Right lobe of liver (tissue), 6 donors: Measurements from ENCODE around the gene TSNAX. TPM values are rescaled to one million over a fixed set of nuclear protein-coding genes. Genes with fewer than 3 reads are reported as not detected.

ENCODE experiments used
- ATAC-seq, 4 donors: fragments of 200-7000 bp; cut with Tn5 transposase; one replicate each; pipeline ENCODE4 v1.9.1; 2020; ENCODE audit warnings: mild to moderate bottlenecking in 4 of 4, moderate library complexity in 4 of 4
- DNase-seq, 3 donors: peaks; one replicate each; pipeline ENCODE4 v3.0.0-alpha.2; 2020
- H3K27ac ChIP-seq, 3 donors: fragments of 200-600 bp; one replicate each; pipeline ENCODE4 v1.8.0; 2022
- H3K27me3 ChIP-seq, 2 donors: fragments of 200-600 bp; one replicate each; pipeline ENCODE4 v1.8.0; 2022
- H3K36me3 ChIP-seq, 4 donors: fragments of 200-600 bp; sonication (generic) in 1 of 4; one replicate each; pipeline versions ENCODE4 v1.5.1 to v1.8.0; 2017 to 2022; ENCODE audit warnings: control low read depth in 1 of 4
- H3K4me1 ChIP-seq, 4 donors: fragments of 200-600 bp; sonication (generic) in 1 of 4; one replicate each; pipeline versions ENCODE4 v1.5.1 to v1.8.0; 2017 to 2022; ENCODE audit warnings: control low read depth in 1 of 4
- H3K4me3 ChIP-seq, 3 donors: fragments of 200-600 bp; one replicate each; pipeline ENCODE4 v1.8.0; 2022
- H3K9me3 ChIP-seq, 4 donors: fragments of 200-600 bp; sonication (generic) in 1 of 4; one replicate each; pipeline versions ENCODE4 v1.5.1 to v1.8.0; 2017 to 2022; ENCODE audit warnings: control low read depth in 1 of 4
- POLR2A ChIP-seq: fragments of 450-650 bp; IDR thresholded peaks from one replicate; pipeline ENCODE4 v1.6.1; 2017; ENCODE audit warnings: antibody characterized with exemption, mild to moderate bottlenecking
- WGBS: methylation state at CpG from one replicate; pipeline ENCODE4 v1.1.6; 2018; ENCODE audit warnings: low coverage, low lambda C conversion rate; ENCODE audit not compliant: insufficient coverage; ENCODE audit errors: missing lambda C conversion rate; 5-methylcytosine and 5-hydroxymethylcytosine counted together
- intact Hi-C, 2 donors: fragments of 100-400 bp; cut with DNase I; formaldehyde crosslinking; loops; one replicate each; pipeline versions ENCODE4 v1.11.2 to v1.14.1; 2022
- total RNA-seq, 6 experiments: library from RNA; depleted of rRNA in 2 of 6; stranded (reverse); fragments of >200 nt in 2 of 6; fragmentation: NEBNext Ultra II Directional in 3 of 6; extraction: Animal tissue kit (Norgen Biotek cat#: 25700) in 3 of 6; gene quantifications; one replicate each; pipeline versions ENCODE4 v1.1.0 to v1.2.4, GENCODE V29; 2016 to 2023
- TF ChIP-seq, protein P1 (sequence below), 4 donors: fragments of 200-600 bp in 3 of 4; fragments of 450-650 bp in 1 of 4; IDR thresholded peaks; one replicate each; pipeline versions ENCODE4 v1.5.1 to v1.8.0; 2016 to 2022; ENCODE audit warnings: antibody characterized with exemption in 4 of 4, mild to moderate bottlenecking in 2 of 4
- donor health status: DM: no; HTN: yes; CAD: no.
- donor health status: DM: no; HTN: no; CAD: no.
- donor health status: DM: no; HTN: no; CAD: no.
- donor health status: DM: no; HTN: yes; CAD: no.
- donor health status: DM: no; HTN: yes; CAD: no.

TSNAX gene
- total RNA-seq, 6 experiments from 2014 or later = 11.5 to 18.6 (median 13.6) TPM

DNA sequence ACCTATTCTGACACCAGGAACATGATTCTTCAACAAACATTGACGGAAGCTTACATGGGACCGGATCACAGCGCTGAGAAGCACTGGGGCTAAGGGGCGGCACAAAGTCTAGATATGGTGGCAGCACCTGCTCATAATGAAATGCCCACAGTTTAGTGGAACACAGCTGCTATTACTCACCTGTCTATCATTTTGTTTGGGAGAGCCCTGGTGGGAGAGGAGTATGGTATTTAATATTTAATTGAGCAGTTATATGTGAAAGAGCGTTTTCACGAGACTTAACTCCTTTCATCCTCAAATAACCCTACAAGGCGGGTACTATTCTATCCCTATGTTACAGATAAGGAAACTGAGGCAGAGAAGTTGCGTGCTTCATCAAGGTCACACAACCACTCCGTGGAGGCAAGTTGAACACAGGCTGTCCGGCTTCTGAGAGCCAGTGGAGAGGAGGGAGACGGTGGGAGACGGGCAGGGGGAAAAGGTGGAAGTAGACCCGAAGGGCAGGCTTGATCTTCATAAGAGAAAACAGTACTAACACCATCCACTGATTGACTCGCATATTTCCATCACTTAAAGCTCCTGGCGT is 790 bp upstream of the TSNAX start:
- Histone ChIP-seq H3K27me3 (no peaks in the 10 kb centered on the region), H3K27ac (peak overlapping the region; percentile 92 to 97 (median 95)), H3K9me3 (no peaks in the 10 kb centered on the region), H3K4me1 (peaks cover 0 to 16% (median 5%) of the 10 kb centered on the region in 4 donors), H3K36me3 (no peaks in the 10 kb centered on the region), H3K4me3 (peak overlapping the region; percentile 65 to 85 (median 74))
- DNase-seq (no peak), ATAC-seq (peak in 1 of 4 donors; percentile 5)
- WGBS = 46% methylated on average over 15 of the region's 15 CpGs
- TF ChIP-seq POLR2A = no peak
- TF ChIP-seq, protein P1, sequence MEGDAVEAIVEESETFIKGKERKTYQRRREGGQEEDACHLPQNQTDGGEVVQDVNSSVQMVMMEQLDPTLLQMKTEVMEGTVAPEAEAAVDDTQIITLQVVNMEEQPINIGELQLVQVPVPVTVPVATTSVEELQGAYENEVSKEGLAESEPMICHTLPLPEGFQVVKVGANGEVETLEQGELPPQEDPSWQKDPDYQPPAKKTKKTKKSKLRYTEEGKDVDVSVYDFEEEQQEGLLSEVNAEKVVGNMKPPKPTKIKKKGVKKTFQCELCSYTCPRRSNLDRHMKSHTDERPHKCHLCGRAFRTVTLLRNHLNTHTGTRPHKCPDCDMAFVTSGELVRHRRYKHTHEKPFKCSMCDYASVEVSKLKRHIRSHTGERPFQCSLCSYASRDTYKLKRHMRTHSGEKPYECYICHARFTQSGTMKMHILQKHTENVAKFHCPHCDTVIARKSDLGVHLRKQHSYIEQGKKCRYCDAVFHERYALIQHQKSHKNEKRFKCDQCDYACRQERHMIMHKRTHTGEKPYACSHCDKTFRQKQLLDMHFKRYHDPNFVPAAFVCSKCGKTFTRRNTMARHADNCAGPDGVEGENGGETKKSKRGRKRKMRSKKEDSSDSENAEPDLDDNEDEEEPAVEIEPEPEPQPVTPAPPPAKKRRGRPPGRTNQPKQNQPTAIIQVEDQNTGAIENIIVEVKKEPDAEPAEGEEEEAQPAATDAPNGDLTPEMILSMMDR (IDR thresholded peaks at IDR 0.05) = no peak
- intact Hi-C loops = no loop called here

DNA sequence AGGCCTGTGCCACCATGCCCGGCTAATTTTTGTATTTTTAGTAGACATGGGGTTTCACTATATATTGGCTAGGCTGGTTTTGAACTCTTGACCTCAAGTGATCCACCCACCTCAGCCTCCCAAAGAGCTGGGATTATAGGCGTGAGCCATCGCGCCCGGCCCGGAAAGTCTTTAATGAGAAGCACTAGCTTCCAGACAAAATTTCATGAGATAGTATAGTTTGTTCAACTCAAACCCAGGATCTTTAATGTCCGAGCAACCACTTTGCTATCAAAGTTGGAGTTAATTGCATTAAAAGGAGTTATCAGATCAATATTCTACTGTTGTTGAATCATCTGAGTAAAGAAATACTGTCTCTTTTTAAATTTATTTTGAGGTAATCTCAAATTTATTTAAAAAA is 4.8 kb downstream of the TSNAX start:
- H3K27ac ChIP-seq = no peak overlapping the region
- peaks cover 0 to 10% (median 5%) of the 10 kb centered on the region in 4 donors for H3K4me1 ChIP-seq
- no peak for TF ChIP-seq POLR2A
- TF ChIP-seq, protein P1 (IDR thresholded peaks at IDR 0.05) = no peak
- H3K9me3 ChIP-seq = no peaks in the 10 kb centered on the region
- H3K27me3 ChIP-seq = no peaks in the 10 kb centered on the region
- intact Hi-C loops = no loop called here
- peaks cover 0 to 30% (median 0%) of the 10 kb centered on the region in 4 donors for H3K36me3 ChIP-seq
- WGBS = 95% methylated on average over 5 of the region's 7 CpGs
- ATAC-seq = no peak
- DNase-seq = no peak
- H3K4me3 ChIP-seq = no peak overlapping the region

DNA sequence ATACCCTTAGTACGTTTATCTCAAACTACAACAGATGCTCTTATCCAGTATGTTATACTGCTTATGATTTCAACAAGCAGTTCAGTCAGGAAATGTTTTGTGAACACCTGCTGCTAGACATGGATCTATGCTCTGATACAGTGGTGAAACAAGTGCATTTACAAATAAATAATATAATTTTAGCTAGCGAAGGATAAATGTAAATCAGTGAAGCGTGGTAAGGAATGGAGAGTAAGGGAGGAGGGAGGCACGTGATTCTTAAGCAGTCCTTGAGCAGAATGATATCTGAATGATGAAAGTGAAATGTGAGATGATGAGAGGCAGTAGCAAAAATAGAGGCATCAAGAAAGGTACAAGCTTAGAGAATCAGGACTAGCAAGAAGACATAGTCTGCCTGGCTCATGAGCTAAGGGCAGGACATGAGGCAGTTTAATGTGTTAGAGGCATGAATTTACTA is 6.3 kb downstream of the TSNAX start:
- TF ChIP-seq POLR2A = no peak
- TF ChIP-seq, protein P1 (IDR thresholded peaks at IDR 0.05) = no peak
- Histone ChIP-seq H3K36me3 (peaks cover 0 to 30% (median 0%) of the 10 kb centered on the region in 4 donors), H3K27me3 (no peaks in the 10 kb centered on the region), H3K9me3 (no peaks in the 10 kb centered on the region), H3K4me1 (peaks cover 0 to 4% (median 2%) of the 10 kb centered on the region in 4 donors), H3K27ac (no peak overlapping the region), H3K4me3 (no peak overlapping the region)
- intact Hi-C loops = no loop called here
- DNase-seq = no peak
- ATAC-seq = no peak
- WGBS = 81% methylated on average over 4 of the region's 4 CpGs

DNA sequence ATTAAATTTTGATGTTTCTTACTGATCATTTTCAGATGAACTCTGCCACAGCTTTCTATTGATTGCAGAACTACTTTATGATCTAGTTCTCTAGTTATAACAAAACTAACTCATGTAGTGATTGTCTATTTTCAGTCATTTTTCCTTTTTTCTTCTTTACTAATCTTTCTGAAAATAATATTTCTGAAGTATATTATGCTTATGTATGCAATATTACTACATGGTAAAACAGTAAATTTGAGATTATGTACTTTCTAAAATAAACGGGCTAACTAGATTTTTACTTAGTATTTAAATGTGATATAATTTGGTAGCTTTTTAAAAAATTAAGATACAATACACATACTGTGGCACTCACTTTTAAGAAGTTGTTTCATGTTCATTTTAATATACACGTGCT is 7.6 kb downstream of the TSNAX start:
- TF ChIP-seq, protein P1 (IDR thresholded peaks at IDR 0.05) = no peak
- no peak for TF ChIP-seq POLR2A
- Histone ChIP-seq H3K9me3 (no peaks in the 10 kb centered on the region), H3K27me3 (no peaks in the 10 kb centered on the region), H3K4me1 (no peaks in the 10 kb centered on the region), H3K4me3 (no peak overlapping the region), H3K36me3 (peaks cover 0 to 30% (median 0%) of the 10 kb centered on the region in 4 donors), H3K27ac (no peak overlapping the region)
- intact Hi-C loops = no loop called here
- ATAC-seq (no peak), DNase-seq (no peak)
- whole genome bisulfite sequencing = 88% methylated on average over 2 of the region's 2 CpGs
